NCI-H1436 (cell line): ENCODE data around the gene TNFAIP3.

Source experiments
- DNase-seq: peaks from one replicate; lab custom pipeline; 2025; lab: John Stamatoyannopoulos, UW

The TNFAIP3 gene

GRCh38 chr6:137903274-137903932 is 36.3 kb downstream of the TNFAIP3 start:
- no peak for DNase-seq

GRCh38 chr6:137903933-137904821 is 37.1 kb downstream of the TNFAIP3 start:
- no peak for DNase-seq

GRCh38 chr6:137904822-137905617 is 38.0 kb downstream of the TNFAIP3 start:
- no peak for DNase-seq

- DNase-seq = no peak
Observed at GRCh38 chr6:137906020-137906472, 39.0 kb downstream of the TNFAIP3 start.

GRCh38 chr6:137907170-137907569 is 40.1 kb downstream of the TNFAIP3 start:
- DNase-seq = no peak

GRCh38 chr6:137909533-137909932 is 42.5 kb downstream of the TNFAIP3 start:
- DNase-seq = no peak

- no peak for DNase-seq
Observed at GRCh38 chr6:137910424-137910834, 43.4 kb downstream of the TNFAIP3 start.

- no peak for DNase-seq
Observed at GRCh38 chr6:137910843-137911456, 43.9 kb downstream of the TNFAIP3 start.

GRCh38 chr6:137911675-137912191 is 44.7 kb downstream of the TNFAIP3 start:
- no peak for DNase-seq

- no peak for DNase-seq
Observed at GRCh38 chr6:137912813-137913212, 45.8 kb downstream of the TNFAIP3 start.

- no peak for DNase-seq
Observed at GRCh38 chr6:137913434-137913833, 46.4 kb downstream of the TNFAIP3 start.

GRCh38 chr6:137913996-137914529 is 47.0 kb downstream of the TNFAIP3 start:
- no peak for DNase-seq

- DNase-seq = no peak
Observed at GRCh38 chr6:137914530-137915193, 47.6 kb downstream of the TNFAIP3 start.

- DNase-seq = no peak
Observed at GRCh38 chr6:137915790-137916189, 48.7 kb downstream of the TNFAIP3 start.

- DNase-seq = no peak
Observed at GRCh38 chr6:137917551-137918325, 50.7 kb downstream of the TNFAIP3 start.

GRCh38 chr6:137919502-137919823 is 52.4 kb downstream of the TNFAIP3 start:
- no peak for DNase-seq

GRCh38 chr6:137919837-137920730 is 53.0 kb downstream of the TNFAIP3 start:
- DNase-seq = no peak

GRCh38 chr6:137921823-137922222 is 54.8 kb downstream of the TNFAIP3 start:
- no peak for DNase-seq
